COLO668 (cell line): ENCODE data around the gene LTBP1.

ENCODE experiments used
- DNase-seq: peaks from one replicate; lab custom pipeline; 2025; ENCODE audit not compliant: unreplicated experiment; lab: John Stamatoyannopoulos, UW

The LTBP1 gene

GRCh38 chr2:33008716-33009115 is 62.0 kb downstream of the LTBP1 start:
- no peak for DNase-seq

- DNase-seq: no peak
Observed at GRCh38 chr2:33009249-33009648, 62.5 kb downstream of the LTBP1 start.

GRCh38 chr2:33011373-33011772 is 64.6 kb downstream of the LTBP1 start:
- no peak for DNase-seq

- no peak for DNase-seq
Observed at GRCh38 chr2:33011941-33012340, 65.2 kb downstream of the LTBP1 start.

GRCh38 chr2:33013684-33014110 is 66.9 kb downstream of the LTBP1 start:
- no peak for DNase-seq

- no peak for DNase-seq
Observed at GRCh38 chr2:33014268-33014667, 67.5 kb downstream of the LTBP1 start.

GRCh38 chr2:33015421-33016142 is 68.8 kb downstream of the LTBP1 start:
- DNase-seq: no peak

- DNase-seq: no peak
Observed at GRCh38 chr2:33018271-33018670, 71.5 kb downstream of the LTBP1 start.

GRCh38 chr2:33019796-33020195 is 73.0 kb downstream of the LTBP1 start:
- DNase-seq: no peak

- no peak for DNase-seq
Observed at GRCh38 chr2:33020883-33021282, 74.1 kb downstream of the LTBP1 start.

- no peak for DNase-seq
Observed at GRCh38 chr2:33021542-33022227, 74.9 kb downstream of the LTBP1 start.

- DNase-seq: no peak
Observed at GRCh38 chr2:33022395-33022985, 75.7 kb downstream of the LTBP1 start.

- DNase-seq: no peak
Observed at GRCh38 chr2:33022989-33023727, 76.4 kb downstream of the LTBP1 start.

GRCh38 chr2:33023728-33024500 is 77.2 kb downstream of the LTBP1 start:
- DNase-seq: no peak

- no peak for DNase-seq
Observed at GRCh38 chr2:33024758-33025157, 78.0 kb downstream of the LTBP1 start.

- no peak for DNase-seq
Observed at GRCh38 chr2:33029459-33029858, 82.7 kb downstream of the LTBP1 start.

GRCh38 chr2:33029926-33030325 is 83.2 kb downstream of the LTBP1 start:
- DNase-seq: no peak

- no peak for DNase-seq
Observed at GRCh38 chr2:33030326-33030725, 83.6 kb downstream of the LTBP1 start.

GRCh38 chr2:33032245-33032644 is 85.5 kb downstream of the LTBP1 start:
- DNase-seq: no peak

GRCh38 chr2:33033606-33034081 is 86.9 kb downstream of the LTBP1 start:
- DNase-seq: no peak

GRCh38 chr2:33034784-33035183 is 88.0 kb downstream of the LTBP1 start:
- no peak for DNase-seq
